Measurements from ENCODE around the gene GZMB. TPM values are rescaled to one million over a fixed set of nuclear protein-coding genes. Genes with fewer than 3 reads are reported as not detected.

Gene GZMB, protein sequence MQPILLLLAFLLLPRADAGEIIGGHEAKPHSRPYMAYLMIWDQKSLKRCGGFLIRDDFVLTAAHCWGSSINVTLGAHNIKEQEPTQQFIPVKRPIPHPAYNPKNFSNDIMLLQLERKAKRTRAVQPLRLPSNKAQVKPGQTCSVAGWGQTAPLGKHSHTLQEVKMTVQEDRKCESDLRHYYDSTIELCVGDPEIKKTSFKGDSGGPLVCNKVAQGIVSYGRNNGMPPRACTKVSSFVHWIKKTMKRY
- not detected for polyA plus RNA-seq (2012; ENCODE audit: insufficient read depth, insufficient read length, low read depth)

DNA sequence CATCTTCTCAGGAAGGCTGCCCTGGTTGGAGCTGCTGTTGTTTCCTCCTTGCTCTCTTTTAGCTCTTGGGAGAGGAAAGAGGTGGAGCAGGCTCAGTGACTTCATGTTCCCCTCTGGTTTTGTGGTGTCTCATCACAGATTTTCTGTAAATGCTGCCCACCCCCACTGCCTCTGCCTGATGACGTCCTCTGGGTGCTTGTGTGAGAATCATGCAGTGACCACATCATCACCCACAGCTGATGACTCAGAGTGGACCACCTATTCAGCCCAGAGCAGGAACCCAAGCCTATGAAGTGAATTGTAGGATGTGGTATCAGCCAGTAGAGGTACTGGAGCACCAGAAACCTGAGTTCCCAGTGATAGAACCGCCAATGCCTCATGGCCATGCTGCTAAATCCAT, at the start of gene GZMB:
GZMB (minus strand) TSS at position 33 of the 400 bp plus-strand sequence; CDS start at position 3, 30 bp downstream.
- H3K4me3 ChIP-seq (ENCODE audit: low read depth, low read length), result no peak within 1 kb of the TSS
- DNase-seq, result no peak
- no peaks in the 10 kb centered on the region for H3K9me3 ChIP-seq
- no peaks in the 10 kb centered on the region for H3K36me3 ChIP-seq
- 0 out of 2 replicates have a peak, but pooled peaks cover 4% of the 10 kb centered on the region for H3K27me3 ChIP-seq
- TF ChIP-seq, protein P1, sequence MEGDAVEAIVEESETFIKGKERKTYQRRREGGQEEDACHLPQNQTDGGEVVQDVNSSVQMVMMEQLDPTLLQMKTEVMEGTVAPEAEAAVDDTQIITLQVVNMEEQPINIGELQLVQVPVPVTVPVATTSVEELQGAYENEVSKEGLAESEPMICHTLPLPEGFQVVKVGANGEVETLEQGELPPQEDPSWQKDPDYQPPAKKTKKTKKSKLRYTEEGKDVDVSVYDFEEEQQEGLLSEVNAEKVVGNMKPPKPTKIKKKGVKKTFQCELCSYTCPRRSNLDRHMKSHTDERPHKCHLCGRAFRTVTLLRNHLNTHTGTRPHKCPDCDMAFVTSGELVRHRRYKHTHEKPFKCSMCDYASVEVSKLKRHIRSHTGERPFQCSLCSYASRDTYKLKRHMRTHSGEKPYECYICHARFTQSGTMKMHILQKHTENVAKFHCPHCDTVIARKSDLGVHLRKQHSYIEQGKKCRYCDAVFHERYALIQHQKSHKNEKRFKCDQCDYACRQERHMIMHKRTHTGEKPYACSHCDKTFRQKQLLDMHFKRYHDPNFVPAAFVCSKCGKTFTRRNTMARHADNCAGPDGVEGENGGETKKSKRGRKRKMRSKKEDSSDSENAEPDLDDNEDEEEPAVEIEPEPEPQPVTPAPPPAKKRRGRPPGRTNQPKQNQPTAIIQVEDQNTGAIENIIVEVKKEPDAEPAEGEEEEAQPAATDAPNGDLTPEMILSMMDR (IDR thresholded peaks at IDR 0.05; ENCODE audit: low read depth, low read length), result no peak
- no peaks in the 10 kb centered on the region for H3K4me1 ChIP-seq

DNA sequence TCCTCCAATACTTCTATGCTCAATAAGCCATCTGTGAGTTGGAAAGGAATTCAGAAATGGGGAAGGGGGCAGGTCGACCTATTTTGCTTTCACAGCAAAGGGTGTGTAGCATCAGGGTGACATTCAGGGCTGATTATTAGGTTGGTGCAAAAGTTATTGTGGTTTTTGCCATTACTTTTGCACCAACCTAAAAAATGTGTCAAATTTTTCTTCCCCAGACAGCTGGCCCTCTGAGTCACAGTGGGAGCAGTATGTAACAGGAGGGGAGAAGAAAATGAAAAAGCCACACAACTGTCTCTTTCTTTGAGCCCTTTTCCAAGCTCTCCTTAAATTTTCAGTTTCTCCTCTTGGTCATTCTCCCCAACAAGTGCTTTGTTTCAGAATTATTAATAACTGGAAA, 47.1 kb upstream of the GZMB start:
- H3K4me1 ChIP-seq, result no peaks in the 10 kb centered on the region
- TF ChIP-seq, protein P1 (IDR thresholded peaks at IDR 0.05; ENCODE audit: low read depth, low read length), result no peak
- H3K27me3 ChIP-seq, result peaks cover 4% of the 10 kb centered on the region; the same call in 1 of the 2 replicates
- no peaks in the 10 kb centered on the region for H3K9me3 ChIP-seq
- no peak for DNase-seq
- H3K36me3 ChIP-seq, result no peaks in the 10 kb centered on the region
- H3K4me3 ChIP-seq (ENCODE audit: low read depth, low read length), result no peak overlapping the region

- Histone ChIP-seq H3K9me3 (no peaks in the 10 kb centered on the region), H3K4me3 (ENCODE audit: low read depth, low read length) (no peak overlapping the region), H3K4me1 (no peaks in the 10 kb centered on the region), H3K27me3 (peaks cover 4% of the 10 kb centered on the region; the same call in 1 of the 2 replicates), H3K36me3 (no peaks in the 10 kb centered on the region)
- TF ChIP-seq, protein P1 (IDR thresholded peaks at IDR 0.05; ENCODE audit: low read depth, low read length), result no peak
- DNase-seq, result no peak
These were observed 46.5 kb upstream of the GZMB start for GRCh38 chr14:24680516-24680915.

DNA sequence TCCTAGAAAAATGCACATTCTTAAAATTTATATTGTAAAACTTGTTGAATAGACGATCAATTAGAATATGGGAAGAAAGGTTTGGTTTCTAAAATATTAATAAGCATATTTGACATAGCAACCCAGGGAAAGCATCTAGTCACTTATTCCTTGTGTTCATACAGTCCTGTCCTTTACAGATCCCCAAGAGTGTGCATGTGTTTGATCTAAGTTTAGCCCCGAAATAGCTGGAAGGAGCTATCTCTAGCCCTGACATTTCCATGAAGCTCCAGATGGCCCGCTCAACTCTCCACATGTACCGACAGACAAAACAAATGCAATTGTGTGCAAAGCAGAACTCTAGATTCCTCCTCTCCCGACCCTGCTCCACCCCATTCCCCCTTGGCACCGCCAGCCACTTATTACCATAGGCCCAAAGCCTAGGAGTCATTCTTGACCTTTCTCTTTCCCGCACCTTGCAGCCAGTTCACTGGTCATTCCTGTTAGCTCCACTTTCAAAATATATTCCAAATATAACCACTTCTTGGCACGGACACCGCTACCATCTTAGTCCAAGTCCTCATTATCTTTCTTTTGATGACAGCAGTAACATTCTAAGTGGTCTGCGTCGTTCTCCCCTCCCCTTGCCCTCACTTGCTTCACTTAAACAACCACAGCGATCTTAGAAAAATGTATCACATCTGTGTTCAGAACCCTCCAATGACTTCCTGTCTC, 45.4 kb upstream of the GZMB start:
- H3K4me1 ChIP-seq, result no peaks in the 10 kb centered on the region
- no peaks in the 10 kb centered on the region for H3K36me3 ChIP-seq
- no peak overlapping the region for H3K4me3 ChIP-seq (ENCODE audit: low read depth, low read length)
- no peaks in the 10 kb centered on the region for H3K9me3 ChIP-seq
- TF ChIP-seq, protein P1 (IDR thresholded peaks at IDR 0.05; ENCODE audit: low read depth, low read length), result no peak
- H3K27me3 ChIP-seq, result peaks cover 4% of the 10 kb centered on the region; the same call in 1 of the 2 replicates
- no peak for DNase-seq

DNA sequence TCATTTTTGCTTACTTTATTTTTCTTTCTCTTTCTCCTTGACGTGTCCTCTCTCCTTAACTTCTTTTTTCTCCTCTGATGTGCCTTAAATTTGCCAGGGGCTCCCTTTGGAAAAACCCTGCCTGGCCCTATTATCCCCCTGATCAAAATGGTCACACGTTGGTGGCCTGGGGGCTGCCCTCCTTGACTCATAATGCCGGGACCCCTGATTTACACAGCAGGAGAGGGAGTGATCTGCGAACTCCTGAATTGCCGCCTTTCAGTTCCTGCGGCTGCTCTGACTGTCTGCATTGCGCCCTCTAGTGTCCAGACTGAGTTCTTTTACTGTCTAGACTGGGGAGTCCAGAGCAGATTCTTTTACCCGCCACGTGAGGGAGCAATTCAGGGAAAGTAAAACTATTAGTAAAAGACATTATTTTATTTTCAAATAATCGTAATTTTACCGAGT, 44.8 kb upstream of the GZMB start:
- H3K27me3 ChIP-seq, result peaks cover 4% of the 10 kb centered on the region; the same call in 1 of the 2 replicates
- peak overlapping the region; percentile 24; the same call in 1 of the 2 replicates for H3K4me3 ChIP-seq (ENCODE audit: low read depth, low read length)
- TF ChIP-seq, protein P1 (IDR thresholded peaks at IDR 0.05; ENCODE audit: low read depth, low read length), result peak; percentile 100
- H3K4me1 ChIP-seq, result no peaks in the 10 kb centered on the region
- H3K36me3 ChIP-seq, result no peaks in the 10 kb centered on the region
- peak; percentile 81 for DNase-seq
- H3K9me3 ChIP-seq, result no peaks in the 10 kb centered on the region
